Panc1 (cell line): ENCODE measurements around the gene DDX42. TPM values are rescaled to one million over a fixed set of nuclear protein-coding genes. Genes with fewer than 3 reads are reported as not detected.
A peak's percentile ranks its signal among the peaks of the same experiment; 100 is the strongest.

Source experiments
- ATAC-seq: fragments of 200-7000 bp; cut with Tn5 transposase; 2 replicates; pipeline ENCODE4 v1.9.1; 2020; ENCODE audit warnings: mild to moderate bottlenecking, moderate library complexity
- BruUV-seq: library from RNA; stranded (reverse); fragments of 400-500 nt; replicated peaks from 2 replicates; lab custom pipeline; 2021; lab: Mats Ljungman, UMichigan
- CTCF ChIA-PET: fragments of 300-600 bp; sonication (Branson Sonifier 250); formaldehyde crosslinking; loops from one replicate; lab custom pipeline; 2022; ENCODE audit warnings: antibody characterized with exemption; lab: Charles Lee
- POLR2A ChIA-PET: fragments of 300-600 bp; sonication (Branson Sonifier 250); formaldehyde crosslinking; loops from one replicate; lab custom pipeline; 2022; ENCODE audit warnings: antibody characterized with exemption; lab: Charles Lee
- DNase-seq: peaks from one replicate; pipeline ENCODE4 v3.0.0-alpha.2; 2010; ENCODE audit warnings: low read depth, low spot score
- H3K27ac ChIP-seq: 2 replicates; pipeline ENCODE4 v1.5.1; 2011; ENCODE audit warnings: mild to moderate bottlenecking, low read length, inconsistent platforms
- H3K27me3 ChIP-seq: fragments of 200-500 bp; sonication (Bioruptor generic); 2 replicates; pipeline ENCODE4 v1.6.0; 2014; ENCODE audit warnings: low read length, inconsistent platforms; ENCODE audit not compliant: control insufficient read depth, insufficient read depth
- H3K36me3 ChIP-seq: fragments of 200-500 bp; sonication (Bioruptor generic); 2 replicates; pipeline ENCODE4 v1.5.1; 2014; ENCODE audit warnings: inconsistent platforms, mild to moderate bottlenecking, low read length, moderate library complexity; ENCODE audit not compliant: control insufficient read depth, insufficient read depth
- H3K4me1 ChIP-seq: 2 replicates; pipeline ENCODE4 v1.5.1; 2011; ENCODE audit warnings: inconsistent platforms, mild to moderate bottlenecking, low read length, moderate library complexity; ENCODE audit not compliant: control insufficient read depth, insufficient read depth
- H3K4me3 ChIP-seq, 2 experiments: 2 replicates each; pipeline ENCODE4 v1.5.1; 2011 to 2012; ENCODE audit warnings: low read depth in 2 of 2, low read length in 2 of 2, mild to moderate bottlenecking in 2 of 2, inconsistent platforms in 1 of 2, moderate library complexity in 1 of 2
- H3K9me3 ChIP-seq: fragments of 200-500 bp; sonication (Bioruptor generic); 2 replicates; pipeline ENCODE4 v1.5.1; 2014; ENCODE audit warnings: low read depth, mild to moderate bottlenecking, inconsistent platforms, low read length, moderate library complexity; ENCODE audit not compliant: control insufficient read depth, insufficient read depth
- POLR2AphosphoS5 ChIP-seq: IDR thresholded peaks from 2 replicates; pipeline ENCODE4 v1.6.1; 2012; ENCODE audit warnings: mild to moderate bottlenecking, low read depth, low read length, moderate library complexity
- SIN3A ChIP-seq: IDR thresholded peaks from 2 replicates; pipeline ENCODE4 v1.6.1; 2012; ENCODE audit warnings: low read depth, mild to moderate bottlenecking, low read length, moderate library complexity, borderline replicate concordance; ENCODE audit not compliant: insufficient read depth
- TCF7L2 ChIP-seq: IDR thresholded peaks from 2 replicates; pipeline ENCODE4 v1.6.1; 2011; ENCODE audit warnings: mild to moderate bottlenecking, low read depth, low read length, inconsistent platforms
- in situ Hi-C: cut with HindIII; loops from 2 replicates; pipeline ENCODE4 v1.10.0; 2016; ENCODE audit warnings: low sequenced_read_pairs, low pct_unique_long_range_greater_than_20kb
- intact Hi-C: fragments of 100-400 bp; cut with micrococcal nuclease; formaldehyde crosslinking; loops from one replicate; pipeline ENCODE4 v1.10.0; 2022; ENCODE audit not compliant: unreplicated experiment
- total RNA-seq: library from RNA; stranded (reverse); gene quantifications from one replicate; pipeline ENCODE4 v1.2.1, GENCODE V29; 2021; ENCODE audit not compliant: unreplicated experiment
- TF ChIP-seq, protein P1 (sequence below): fragments of 450-650 bp; IDR thresholded peaks from 2 replicates; pipeline ENCODE4 v1.5.1; 2017; ENCODE audit warnings: mild to moderate bottlenecking
- TF ChIP-seq, protein P2 (sequence below), 2 experiments: IDR thresholded peaks; 2 replicates each; pipeline ENCODE4 v1.6.1; 2011 to 2012; ENCODE audit warnings: low read depth in 2 of 2, control low read depth in 1 of 2, low read length in 1 of 2, mild to moderate bottlenecking in 1 of 2, moderate library complexity in 1 of 2; ENCODE audit not compliant: insufficient read depth in 1 of 2

Gene DDX42
- total RNA-seq, 1 experiment from 2014 or later, result 89.6 TPM

DNA sequence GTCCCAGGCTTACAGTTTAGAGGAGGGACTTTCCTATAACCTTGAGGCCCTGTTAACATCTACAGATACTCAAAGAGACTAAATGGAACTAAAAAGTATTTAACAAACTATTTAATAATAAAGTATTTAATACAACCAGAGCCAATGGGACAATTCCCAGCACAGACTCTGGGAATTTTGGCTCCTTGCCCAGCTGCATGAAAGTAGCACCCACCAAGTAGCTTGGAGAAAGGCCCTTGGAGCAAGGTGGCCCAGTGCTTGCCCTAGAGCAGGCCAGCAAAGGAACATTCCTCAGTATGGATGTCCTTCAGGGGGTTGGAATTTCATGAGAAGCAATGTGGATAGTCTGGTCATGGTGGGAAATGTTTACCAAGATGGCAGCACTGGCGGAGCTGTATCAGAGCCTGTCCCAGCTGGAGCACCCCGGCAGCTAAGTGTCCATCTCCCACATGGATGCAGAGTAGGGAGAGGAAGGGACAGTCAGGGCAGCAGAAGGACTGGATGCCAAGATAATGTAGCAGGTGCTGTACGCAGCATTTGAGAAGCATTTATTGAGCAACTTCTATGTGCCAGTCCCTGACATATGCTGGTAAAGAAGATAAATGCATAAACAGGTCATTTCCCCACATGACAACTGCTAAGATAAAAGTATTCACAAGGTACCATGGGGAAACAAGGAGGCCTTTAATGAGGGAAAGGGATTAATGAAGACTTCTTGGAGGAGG is 73.7 kb downstream of the DDX42 start:
- H3K36me3 ChIP-seq, result no peaks in the 10 kb centered on the region; the same call in 1 of the 2 replicates
- in situ Hi-C loops, result no loop called here
- ATAC-seq (no peak), DNase-seq (no peak)
- no peak overlapping the region for H3K4me3 ChIP-seq
- ChIA-PET CTCF (no interaction called here), POLR2A (no interaction called here)
- intact Hi-C loops, result no loop called here
- H3K27me3 ChIP-seq, result no peaks in the 10 kb centered on the region
- BruUV-seq, result no TSS peak
- H3K9me3 ChIP-seq, result no peaks in the 10 kb centered on the region
- H3K4me1 ChIP-seq, result peaks cover 8% of the 10 kb centered on the region
- TF ChIP-seq SIN3A (no peak), TCF7L2 (no peak), POLR2AphosphoS5 (no peak)
- TF ChIP-seq, protein P1, sequence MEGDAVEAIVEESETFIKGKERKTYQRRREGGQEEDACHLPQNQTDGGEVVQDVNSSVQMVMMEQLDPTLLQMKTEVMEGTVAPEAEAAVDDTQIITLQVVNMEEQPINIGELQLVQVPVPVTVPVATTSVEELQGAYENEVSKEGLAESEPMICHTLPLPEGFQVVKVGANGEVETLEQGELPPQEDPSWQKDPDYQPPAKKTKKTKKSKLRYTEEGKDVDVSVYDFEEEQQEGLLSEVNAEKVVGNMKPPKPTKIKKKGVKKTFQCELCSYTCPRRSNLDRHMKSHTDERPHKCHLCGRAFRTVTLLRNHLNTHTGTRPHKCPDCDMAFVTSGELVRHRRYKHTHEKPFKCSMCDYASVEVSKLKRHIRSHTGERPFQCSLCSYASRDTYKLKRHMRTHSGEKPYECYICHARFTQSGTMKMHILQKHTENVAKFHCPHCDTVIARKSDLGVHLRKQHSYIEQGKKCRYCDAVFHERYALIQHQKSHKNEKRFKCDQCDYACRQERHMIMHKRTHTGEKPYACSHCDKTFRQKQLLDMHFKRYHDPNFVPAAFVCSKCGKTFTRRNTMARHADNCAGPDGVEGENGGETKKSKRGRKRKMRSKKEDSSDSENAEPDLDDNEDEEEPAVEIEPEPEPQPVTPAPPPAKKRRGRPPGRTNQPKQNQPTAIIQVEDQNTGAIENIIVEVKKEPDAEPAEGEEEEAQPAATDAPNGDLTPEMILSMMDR, result no peak
- no peak overlapping the region for H3K27ac ChIP-seq

DNA sequence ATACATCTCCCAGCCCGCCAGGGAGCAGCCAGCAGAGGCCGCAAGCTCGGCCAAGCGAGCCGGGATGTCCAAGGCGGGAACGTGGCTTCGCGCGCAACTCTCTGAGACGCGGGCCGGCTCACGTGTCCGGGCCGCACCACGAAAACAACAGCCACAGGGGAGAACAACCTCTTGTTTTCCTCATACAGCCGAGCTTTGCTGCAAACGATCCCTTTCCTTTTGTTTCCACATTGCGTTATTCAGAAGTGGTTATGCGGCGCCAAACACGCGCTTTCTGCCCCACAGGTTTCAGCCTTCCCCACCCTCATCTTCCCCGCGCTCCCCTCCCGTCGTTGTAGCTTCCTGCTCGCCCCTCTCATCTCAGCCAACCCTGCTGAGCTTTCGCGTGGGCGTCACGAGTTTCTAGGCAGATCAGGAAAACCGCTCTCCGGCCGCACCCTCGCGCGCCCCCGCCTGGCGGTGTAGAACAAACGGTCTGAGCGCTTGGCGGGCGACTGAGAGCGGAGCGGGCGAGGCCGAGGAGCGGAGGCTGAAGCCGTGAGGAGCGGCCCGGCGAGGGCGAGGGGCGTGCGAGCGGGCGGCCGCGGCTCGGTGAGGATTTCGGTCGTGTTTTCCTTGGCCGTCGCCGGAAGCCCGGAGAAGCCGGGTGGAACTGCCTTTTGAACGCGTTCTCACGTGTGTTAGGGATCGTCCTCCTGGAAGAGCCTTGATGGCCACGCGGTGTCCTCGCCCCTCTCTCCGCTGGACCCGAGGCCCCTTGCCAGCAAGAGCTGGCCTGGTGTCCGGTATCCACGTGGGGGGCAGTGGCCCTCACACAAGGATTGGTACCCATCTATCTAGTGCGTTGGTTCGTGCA is 75.1 kb downstream of the DDX42 start:
- H3K27me3 ChIP-seq, result no peaks in the 10 kb centered on the region
- no peaks in the 10 kb centered on the region for H3K36me3 ChIP-seq
- in situ Hi-C loops, result no loop called here
- H3K4me1 ChIP-seq, result peaks cover 2% of the 10 kb centered on the region; the same call in 1 of the 2 replicates
- H3K27ac ChIP-seq, result peak overlapping the region; percentile 79
- ChIA-PET POLR2A (no interaction called here), CTCF (interaction anchor here (0.6 to 0.7 kb wide), 3 partner anchors 75 to 424 kb away, joined by 3 to 4 read pairs (median 3); partner anchors contain the start of gene CCDC47)
- no TSS peak for BruUV-seq
- ATAC-seq (peak; percentile 96), DNase-seq (peak; percentile 60)
- peak overlapping the region; percentile 34 to 48 for H3K4me3 ChIP-seq
- H3K9me3 ChIP-seq, result no peaks in the 10 kb centered on the region
- intact Hi-C loops, result no loop called here
- TF ChIP-seq SIN3A (no peak), POLR2AphosphoS5 (no peak; the same call in 1 of the 2 replicates), TCF7L2 (peak; percentile 57; the same call in 1 of the 2 replicates)
- TF ChIP-seq, protein P2, sequence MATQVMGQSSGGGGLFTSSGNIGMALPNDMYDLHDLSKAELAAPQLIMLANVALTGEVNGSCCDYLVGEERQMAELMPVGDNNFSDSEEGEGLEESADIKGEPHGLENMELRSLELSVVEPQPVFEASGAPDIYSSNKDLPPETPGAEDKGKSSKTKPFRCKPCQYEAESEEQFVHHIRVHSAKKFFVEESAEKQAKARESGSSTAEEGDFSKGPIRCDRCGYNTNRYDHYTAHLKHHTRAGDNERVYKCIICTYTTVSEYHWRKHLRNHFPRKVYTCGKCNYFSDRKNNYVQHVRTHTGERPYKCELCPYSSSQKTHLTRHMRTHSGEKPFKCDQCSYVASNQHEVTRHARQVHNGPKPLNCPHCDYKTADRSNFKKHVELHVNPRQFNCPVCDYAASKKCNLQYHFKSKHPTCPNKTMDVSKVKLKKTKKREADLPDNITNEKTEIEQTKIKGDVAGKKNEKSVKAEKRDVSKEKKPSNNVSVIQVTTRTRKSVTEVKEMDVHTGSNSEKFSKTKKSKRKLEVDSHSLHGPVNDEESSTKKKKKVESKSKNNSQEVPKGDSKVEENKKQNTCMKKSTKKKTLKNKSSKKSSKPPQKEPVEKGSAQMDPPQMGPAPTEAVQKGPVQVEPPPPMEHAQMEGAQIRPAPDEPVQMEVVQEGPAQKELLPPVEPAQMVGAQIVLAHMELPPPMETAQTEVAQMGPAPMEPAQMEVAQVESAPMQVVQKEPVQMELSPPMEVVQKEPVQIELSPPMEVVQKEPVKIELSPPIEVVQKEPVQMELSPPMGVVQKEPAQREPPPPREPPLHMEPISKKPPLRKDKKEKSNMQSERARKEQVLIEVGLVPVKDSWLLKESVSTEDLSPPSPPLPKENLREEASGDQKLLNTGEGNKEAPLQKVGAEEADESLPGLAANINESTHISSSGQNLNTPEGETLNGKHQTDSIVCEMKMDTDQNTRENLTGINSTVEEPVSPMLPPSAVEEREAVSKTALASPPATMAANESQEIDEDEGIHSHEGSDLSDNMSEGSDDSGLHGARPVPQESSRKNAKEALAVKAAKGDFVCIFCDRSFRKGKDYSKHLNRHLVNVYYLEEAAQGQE (IDR thresholded peaks at IDR 0.05; ENCODE audit: insufficient read depth in 1 of 2, low read depth in 2 of 2, low read length in 1 of 2), result no peak
- TF ChIP-seq, protein P1, result peak; percentile 88
